Trophoblast cell (in vitro differentiated cells and primary cell): ENCODE results near the gene IGFN1.
"Not testable (repeated sequence)": the region's sequence is repeated elsewhere in the genome, so short reads cannot be mapped to it uniquely, and the experiment has no call there.

ENCODE experiments used
- DNase-seq, 2 donors: peaks; one replicate each; pipeline ENCODE4 v3.0.0-alpha.2; 2016
- H2AFZ ChIP-seq: 2 replicates; pipeline ENCODE4 v1.6.1; 2013; ENCODE audit warnings: low read length, moderate library complexity, mild to moderate bottlenecking; ENCODE audit not compliant: insufficient read depth, poor library complexity
- H2AK5ac ChIP-seq: 2 replicates; pipeline ENCODE4 v1.6.1; 2013; ENCODE audit warnings: mild to moderate bottlenecking, low read length
- H2BK120ac ChIP-seq: 2 replicates; pipeline ENCODE4 v1.6.1; 2013; ENCODE audit warnings: low read length, mild to moderate bottlenecking, moderate library complexity; ENCODE audit not compliant: insufficient read depth, poor library complexity
- H2BK12ac ChIP-seq: 2 replicates; pipeline ENCODE4 v1.6.1; 2013; ENCODE audit warnings: mild to moderate bottlenecking, low read length, moderate library complexity
- H2BK5ac ChIP-seq: 2 replicates; pipeline ENCODE4 v1.6.1; 2013; ENCODE audit warnings: low read length, low read depth, moderate library complexity, mild to moderate bottlenecking; ENCODE audit not compliant: poor library complexity
- H3K14ac ChIP-seq: 2 replicates; pipeline ENCODE4 v1.6.1; 2013; ENCODE audit warnings: mild to moderate bottlenecking, low read length
- H3K18ac ChIP-seq: 2 replicates; pipeline ENCODE4 v1.6.1; 2013; ENCODE audit warnings: mild to moderate bottlenecking, low read length
- H3K23ac ChIP-seq: 2 replicates; pipeline ENCODE4 v1.6.1; 2013; ENCODE audit warnings: low read length
- H3K27ac ChIP-seq: 2 replicates; pipeline ENCODE4 v1.5.1; 2013; ENCODE audit warnings: low read depth, mild to moderate bottlenecking, inconsistent platforms, low read length, moderate library complexity
- H3K27me3 ChIP-seq: 2 replicates; pipeline ENCODE4 v1.6.1; 2013; ENCODE audit warnings: inconsistent platforms, mild to moderate bottlenecking, low read length, moderate library complexity; ENCODE audit not compliant: insufficient read depth
- H3K36me3 ChIP-seq, 2 experiments: 1 replicate in 1 of 2; 2 replicates in 1 of 2; pipeline ENCODE4 v1.6.1; 2013; ENCODE audit warnings: low read length in 2 of 2, mild to moderate bottlenecking in 2 of 2, moderate library complexity in 1 of 2; ENCODE audit not compliant: insufficient read depth in 2 of 2, control insufficient read depth in 1 of 2
- H3K4ac ChIP-seq: 2 replicates; pipeline ENCODE4 v1.6.1; 2013; ENCODE audit warnings: low read depth, mild to moderate bottlenecking, low read length, moderate library complexity
- H3K4me1 ChIP-seq, 2 experiments: 1 replicate in 1 of 2; 2 replicates in 1 of 2; pipeline ENCODE4 v1.6.1; 2013; ENCODE audit warnings: low read length in 2 of 2, mild to moderate bottlenecking in 2 of 2, moderate library complexity in 1 of 2; ENCODE audit not compliant: insufficient read depth in 2 of 2, control insufficient read depth in 1 of 2
- H3K4me2 ChIP-seq: 2 replicates; pipeline ENCODE4 v1.6.1; 2013; ENCODE audit warnings: inconsistent platforms, mild to moderate bottlenecking, low read length, moderate library complexity
- H3K4me3 ChIP-seq: 2 replicates; pipeline ENCODE4 v1.5.1; 2013; ENCODE audit warnings: mild to moderate bottlenecking, low read depth, low read length, inconsistent platforms
- H3K79me1 ChIP-seq: one replicate; pipeline ENCODE4 v1.6.1; 2013; ENCODE audit warnings: low read length
- H3K79me2 ChIP-seq: 2 replicates; pipeline ENCODE4 v1.6.1; 2013; ENCODE audit warnings: low read length, mild to moderate bottlenecking; ENCODE audit not compliant: control insufficient read depth, insufficient read depth, poor library complexity
- H3K9ac ChIP-seq: 2 replicates; pipeline ENCODE4 v1.6.1; 2013; ENCODE audit warnings: mild to moderate bottlenecking, low read length
- H3K9me3 ChIP-seq: 2 replicates; pipeline ENCODE4 v1.6.1; 2013; ENCODE audit warnings: low read depth, mild to moderate bottlenecking, control low read depth, inconsistent platforms, low read length; ENCODE audit not compliant: insufficient read depth
- H4K12ac ChIP-seq: 2 replicates; pipeline ENCODE4 v1.6.1; 2013; ENCODE audit warnings: low read depth, mild to moderate bottlenecking, low read length, moderate library complexity
- H4K8ac ChIP-seq: 2 replicates; pipeline ENCODE4 v1.6.1; 2013; ENCODE audit warnings: low read depth, mild to moderate bottlenecking, low read length, moderate library complexity
- H4K91ac ChIP-seq: one replicate; pipeline ENCODE4 v1.6.1; 2013; ENCODE audit warnings: low read depth, mild to moderate bottlenecking, low read length, moderate library complexity
- WGBS: extraction: QIAGEN DNeasy Blood & Tissue Kit; methylation state at CpG from one replicate; pipeline ENCODE4 v1.1.7; 2013; ENCODE audit warnings: missing lambda C conversion rate; ENCODE audit not compliant: insufficient read length, insufficient coverage; ENCODE audit errors: extremely low coverage; 5-methylcytosine and 5-hydroxymethylcytosine counted together

Gene IGFN1

DNA sequence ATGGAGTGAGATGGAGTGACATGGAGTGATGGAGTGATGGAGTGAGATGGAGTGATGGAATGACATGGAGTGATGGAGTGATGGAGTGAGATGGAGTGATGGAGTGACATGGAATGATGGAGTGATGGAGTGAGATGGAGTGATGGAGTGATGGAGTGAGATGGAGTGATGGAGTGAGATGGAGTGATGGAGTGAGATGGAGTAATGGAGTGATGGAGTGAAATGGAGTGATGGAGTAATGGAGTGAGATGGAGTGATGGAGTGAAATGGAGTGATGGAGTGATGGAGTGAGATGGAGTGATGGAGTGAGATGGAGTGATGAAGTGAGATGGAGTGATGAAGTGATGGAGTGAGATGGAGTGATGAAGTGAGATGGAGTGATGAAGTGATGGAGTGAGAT is 67.5 kb downstream of the IGFN1 start:
- not testable (repeated sequence) for H3K4me2 ChIP-seq, H2BK5ac ChIP-seq, H3K14ac ChIP-seq, H3K4me3 ChIP-seq, H2BK12ac ChIP-seq, H3K4ac ChIP-seq, H4K91ac ChIP-seq, H3K27ac ChIP-seq, H3K23ac ChIP-seq, H3K27me3 ChIP-seq, H3K36me3 ChIP-seq, H4K8ac ChIP-seq, H3K79me2 ChIP-seq, H2AK5ac ChIP-seq, H2BK120ac ChIP-seq, H3K18ac ChIP-seq, DNase-seq, H3K79me1 ChIP-seq, H2AFZ ChIP-seq, H3K9ac ChIP-seq, H4K12ac ChIP-seq
- Histone ChIP-seq H3K4me1 (peaks cover 11 to 16% of the 10 kb centered on the region in 2 experiments), H3K9me3 (peaks cover 11% of the 10 kb centered on the region)

GRCh38 chr1:201258763-201259230 is 68.2 kb downstream of the IGFN1 start:
- WGBS, result no CpG with 5 or more reads among the region's 14 CpGs
- no peak overlapping the region for H3K14ac ChIP-seq
- DNase-seq, result no peak
- no peak overlapping the region for H4K12ac ChIP-seq
- no peak overlapping the region for H3K9ac ChIP-seq
- no peak overlapping the region for H3K4ac ChIP-seq
- H3K4me1 ChIP-seq, result peaks cover 9 to 14% of the 10 kb centered on the region in 2 experiments
- H2AFZ ChIP-seq, result no peak overlapping the region
- no peak overlapping the region for H4K91ac ChIP-seq
- no peak overlapping the region for H3K18ac ChIP-seq
- H3K9me3 ChIP-seq, result peaks cover 11% of the 10 kb centered on the region
- no peak overlapping the region for H2BK12ac ChIP-seq
- no peak overlapping the region for H2AK5ac ChIP-seq
- H3K27me3 ChIP-seq, result no peaks in the 10 kb centered on the region
- H2BK120ac ChIP-seq, result no peak overlapping the region
- H4K8ac ChIP-seq, result no peak overlapping the region
- no peaks in the 10 kb centered on the region for H3K36me3 ChIP-seq
- peaks cover 2% of the 10 kb centered on the region for H3K79me1 ChIP-seq
- no peak overlapping the region for H2BK5ac ChIP-seq
- no peak overlapping the region for H3K4me3 ChIP-seq
- no peak overlapping the region for H3K27ac ChIP-seq
- H3K23ac ChIP-seq, result no peak overlapping the region
- no peaks in the 10 kb centered on the region for H3K79me2 ChIP-seq
- H3K4me2 ChIP-seq, result no peak overlapping the region

DNA sequence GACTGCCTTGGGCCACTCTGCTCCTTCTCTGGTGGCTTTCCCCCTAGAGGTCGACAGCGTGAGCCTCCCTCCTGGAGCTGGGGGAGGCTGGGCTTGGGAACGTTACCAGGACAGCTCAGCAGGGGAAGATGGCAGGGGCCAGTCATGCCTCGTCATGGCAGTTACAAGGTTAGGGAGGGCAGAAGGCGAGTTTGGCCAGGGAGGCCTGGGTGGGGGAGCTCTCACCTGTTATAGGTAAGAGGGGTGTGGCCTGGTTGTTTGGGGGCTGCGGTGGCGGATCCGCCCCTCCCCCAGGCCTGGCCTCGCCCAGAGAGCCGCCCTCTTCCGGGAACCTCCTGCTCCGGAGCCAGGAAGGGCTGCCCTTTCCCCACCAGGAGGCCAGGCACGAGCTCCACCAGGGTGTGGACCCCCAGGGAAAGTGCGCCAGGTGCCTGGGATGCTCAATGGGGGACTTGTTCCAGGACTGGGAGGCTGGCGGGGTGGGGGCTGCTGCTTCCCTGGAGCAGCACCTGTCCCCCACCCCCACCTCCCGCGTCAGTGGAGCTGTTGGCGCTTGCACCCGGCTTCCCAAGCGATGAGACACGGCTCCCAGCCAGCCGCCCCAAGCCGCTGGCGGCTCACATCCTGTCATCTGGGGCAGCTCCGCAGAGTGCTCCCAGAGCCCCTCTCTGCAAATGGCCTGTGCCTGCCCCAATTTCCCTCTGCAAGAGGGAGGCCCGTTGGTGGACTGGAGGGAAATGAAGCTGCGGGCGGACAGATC is 69.0 kb downstream of the IGFN1 start:
- Histone ChIP-seq H3K4ac (no peak overlapping the region), H2BK12ac (peak overlapping the region; percentile 31)

DNA sequence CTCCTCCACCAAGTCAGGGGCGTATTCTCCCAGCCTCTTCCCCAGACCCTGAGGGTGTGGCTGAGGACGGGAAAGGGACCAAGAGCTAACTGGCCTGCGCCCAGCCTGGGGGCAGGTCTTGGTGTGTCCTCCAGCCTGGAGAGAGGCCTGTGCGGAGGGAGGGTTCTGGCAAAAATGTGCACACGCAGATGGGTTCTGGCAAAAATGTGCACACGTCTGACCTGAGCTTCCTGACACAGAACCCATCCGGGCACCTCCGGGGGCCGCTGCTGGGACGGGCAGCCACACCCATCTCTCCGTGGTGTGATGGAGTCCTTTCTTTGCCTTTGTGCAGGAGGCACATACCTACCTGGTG is 69.6 kb downstream of the IGFN1 start:
- no peak overlapping the region for H2BK120ac ChIP-seq
- peaks cover 11% of the 10 kb centered on the region for H3K9me3 ChIP-seq
- no CpG with 5 or more reads among the region's 11 CpGs for WGBS
- no peak overlapping the region for H2AFZ ChIP-seq
- H3K18ac ChIP-seq, result no peak overlapping the region
- no peak overlapping the region for H3K4me3 ChIP-seq
- H3K4me1 ChIP-seq, result peaks cover 9 to 12% of the 10 kb centered on the region in 2 experiments
- DNase-seq, result peak; percentile 49 to 62
- no peak overlapping the region for H2BK5ac ChIP-seq
- H3K4me2 ChIP-seq, result peak overlapping the region; percentile 49
- H3K9ac ChIP-seq, result no peak overlapping the region
- H2BK12ac ChIP-seq, result no peak overlapping the region
- no peak overlapping the region for H2AK5ac ChIP-seq
- no peak overlapping the region for H4K8ac ChIP-seq
- H4K91ac ChIP-seq, result no peak overlapping the region
- H3K4ac ChIP-seq, result no peak overlapping the region
- H3K27ac ChIP-seq, result no peak overlapping the region
- no peaks in the 10 kb centered on the region for H3K79me2 ChIP-seq
- H3K14ac ChIP-seq, result no peak overlapping the region
- no peaks in the 10 kb centered on the region for H3K27me3 ChIP-seq
- no peaks in the 10 kb centered on the region for H3K36me3 ChIP-seq
- H3K79me1 ChIP-seq, result peaks cover 2% of the 10 kb centered on the region
- H3K23ac ChIP-seq, result no peak overlapping the region
- H4K12ac ChIP-seq, result no peak overlapping the region

More for the DNA sequence above, 69.0 kb downstream of the IGFN1 start:
- Histone ChIP-seq H3K4me3 (no peak overlapping the region), H3K9me3 (peaks cover 11% of the 10 kb centered on the region), H3K4me1 (peaks cover 9 to 12% of the 10 kb centered on the region in 2 experiments), H3K14ac (no peak overlapping the region), H3K9ac (no peak overlapping the region), H3K79me2 (no peaks in the 10 kb centered on the region), H3K18ac (no peak overlapping the region), H2BK120ac (no peak overlapping the region), H4K91ac (no peak overlapping the region), H3K79me1 (peaks cover 2% of the 10 kb centered on the region), H3K27ac (no peak overlapping the region), H2BK5ac (no peak overlapping the region), H2AK5ac (no peak overlapping the region), H3K23ac (no peak overlapping the region), H4K8ac (no peak overlapping the region), H3K27me3 (no peaks in the 10 kb centered on the region), H2AFZ (no peak overlapping the region), H4K12ac (no peak overlapping the region), H3K4me2 (peak overlapping the region; percentile 49), H3K36me3 (no peaks in the 10 kb centered on the region)
- no peak for DNase-seq
- WGBS, result no CpG with 5 or more reads among the region's 28 CpGs
